Activated CD8-positive, alpha-beta T cell treated with anti-CD3 and anti-CD28 coated beads, Interleukin-2, amount 10 ng/mL, durations not matched to agents 7 days and 5 days (primary cell): ENCODE data around the gene SULT2A1. TPM values are rescaled to one million over a fixed set of nuclear protein-coding genes. Genes with fewer than 3 reads are reported as not detected.
"Not testable (repeated sequence)": the region's sequence is repeated elsewhere in the genome, so short reads cannot be mapped to it uniquely, and the experiment has no call there.

Source experiments
- ATAC-seq: fragments of 150-1000 bp; cut with Tn5 transposase; one replicate; pipeline ENCODE4 v1.10.0; 2021; ENCODE audit warnings: moderate library complexity
- CTCF ChIA-PET: fragments of 350-600 bp; sonication (Branson Sonifier 250); formaldehyde crosslinking; loops from one replicate; lab custom pipeline; 2021; ENCODE audit warnings: antibody characterized with exemption; lab: Charles Lee
- POLR2A ChIA-PET: fragments of 350-600 bp; sonication (Branson Sonifier 250); formaldehyde crosslinking; loops from one replicate; lab custom pipeline; 2021; ENCODE audit warnings: antibody characterized with exemption; lab: Charles Lee
- DNase-seq: peaks from one replicate; pipeline ENCODE4 v3.0.0-alpha.2; 2020
- H3K27ac Mint-ChIP-seq: one replicate; pipeline ENCODE4 v1.8.0; 2021; ENCODE audit warnings: mild to moderate bottlenecking, mixed read lengths
- H3K27me3 Mint-ChIP-seq: one replicate; pipeline ENCODE4 v1.8.0; 2021; ENCODE audit warnings: low read depth, mixed read lengths
- H3K36me3 Mint-ChIP-seq: one replicate; pipeline ENCODE4 v1.8.0; 2021; ENCODE audit warnings: low read depth, mixed read lengths
- H3K4me1 Mint-ChIP-seq: one replicate; pipeline ENCODE4 v1.8.0; 2021; ENCODE audit warnings: low read depth, mixed read lengths
- H3K4me3 Mint-ChIP-seq: one replicate; pipeline ENCODE4 v1.8.0; 2021; ENCODE audit warnings: mild to moderate bottlenecking, mixed read lengths
- H3K9me3 Mint-ChIP-seq: one replicate; pipeline ENCODE4 v1.8.0; 2022; ENCODE audit warnings: mixed read lengths; ENCODE audit not compliant: insufficient read depth
- total RNA-seq, 2 experiments: library from RNA; stranded (reverse); gene quantifications; one replicate each; pipeline ENCODE4 v1.2.3, GENCODE V29; 2021

The SULT2A1 gene
- not detected for total RNA-seq

GRCh38 chr19:47886010-47886559, at the start of gene SULT2A1:
Gene SULT2A1, minus strand, starts transcription at chr19:47886315. Its CDS starts 58 bp downstream, at chr19:47886257.
- Mint-ChIP-seq H3K9me3 (no peaks in the 10 kb centered on the region), H3K27me3 (peaks cover 8% of the 10 kb centered on the region), H3K36me3 (no peaks in the 10 kb centered on the region), H3K4me1 (no peaks in the 10 kb centered on the region), H3K4me3 (no peak within 1 kb of the TSS), H3K27ac (no peak within 1 kb of the TSS)
- CTCF ChIA-PET: interaction anchor here (1.1 kb wide), 1 partner anchor 17 kb away, joined by 5 read pairs; no protein-coding TSS in a partner anchor
- POLR2A ChIA-PET: no interaction called here
- ATAC-seq: no peak
- DNase-seq: no peak

- H3K4me1 Mint-ChIP-seq, H3K27me3 Mint-ChIP-seq, CTCF ChIA-PET, POLR2A ChIA-PET, H3K9me3 Mint-ChIP-seq, H3K36me3 Mint-ChIP-seq, ATAC-seq, H3K27ac Mint-ChIP-seq, DNase-seq, H3K4me3 Mint-ChIP-seq: not testable (repeated sequence)
Measured at GRCh38 chr19:47928581-47928980, 42.5 kb upstream of the SULT2A1 start.

- H3K27me3 Mint-ChIP-seq, CTCF ChIA-PET, ATAC-seq, H3K36me3 Mint-ChIP-seq, DNase-seq, POLR2A ChIA-PET, H3K4me1 Mint-ChIP-seq, H3K9me3 Mint-ChIP-seq, H3K4me3 Mint-ChIP-seq, H3K27ac Mint-ChIP-seq: not testable (repeated sequence)
Measured at GRCh38 chr19:47920107-47920506, 34.0 kb upstream of the SULT2A1 start.

- CTCF ChIA-PET, H3K4me3 Mint-ChIP-seq, H3K36me3 Mint-ChIP-seq, H3K27me3 Mint-ChIP-seq, H3K27ac Mint-ChIP-seq, POLR2A ChIA-PET, H3K4me1 Mint-ChIP-seq, H3K9me3 Mint-ChIP-seq, ATAC-seq: not testable (repeated sequence)
- peak; percentile 27 for DNase-seq
Measured at GRCh38 chr19:47910191-47910590, 24.1 kb upstream of the SULT2A1 start.

- H3K4me1 Mint-ChIP-seq, H3K27ac Mint-ChIP-seq, H3K9me3 Mint-ChIP-seq, CTCF ChIA-PET, H3K4me3 Mint-ChIP-seq, POLR2A ChIA-PET, H3K27me3 Mint-ChIP-seq, ATAC-seq, H3K36me3 Mint-ChIP-seq: not testable (repeated sequence)
- DNase-seq: peak; percentile 82
Measured at GRCh38 chr19:47909350-47909749, 23.2 kb upstream of the SULT2A1 start.

- DNase-seq (no peak), ATAC-seq (no peak)
- ChIA-PET CTCF (interaction anchor here (1.1 kb wide), 1 partner anchor 9 kb away, joined by 4 read pairs; no protein-coding TSS in a partner anchor), POLR2A (no interaction called here)
- Mint-ChIP-seq H3K27ac (no peak overlapping the region), H3K4me3 (no peak overlapping the region), H3K36me3 (no peaks in the 10 kb centered on the region), H3K27me3 (no peaks in the 10 kb centered on the region), H3K4me1 (no peaks in the 10 kb centered on the region), H3K9me3 (no peaks in the 10 kb centered on the region)
Measured at GRCh38 chr19:47901370-47901769, 15.3 kb upstream of the SULT2A1 start.

- no peak for ATAC-seq
- DNase-seq: no peak
- Mint-ChIP-seq H3K27me3 (no peaks in the 10 kb centered on the region), H3K36me3 (no peaks in the 10 kb centered on the region), H3K9me3 (no peaks in the 10 kb centered on the region), H3K27ac (no peak overlapping the region), H3K4me1 (no peaks in the 10 kb centered on the region), H3K4me3 (no peak overlapping the region)
- ChIA-PET POLR2A (no interaction called here), CTCF (interaction anchor here (1.0 kb wide), 1 partner anchor 30 kb away, joined by 3 read pairs; no protein-coding TSS in a partner anchor)
Measured at GRCh38 chr19:47899335-47899734, 13.2 kb upstream of the SULT2A1 start.

- ATAC-seq: no peak
- Mint-ChIP-seq H3K27me3 (no peaks in the 10 kb centered on the region), H3K4me3 (no peak overlapping the region), H3K9me3 (no peaks in the 10 kb centered on the region), H3K27ac (no peak overlapping the region), H3K36me3 (no peaks in the 10 kb centered on the region), H3K4me1 (no peaks in the 10 kb centered on the region)
- no peak for DNase-seq
- CTCF ChIA-PET: no interaction called here
- POLR2A ChIA-PET: no interaction called here
Measured at GRCh38 chr19:47897861-47898260, 11.7 kb upstream of the SULT2A1 start.

- Mint-ChIP-seq H3K27me3 (no peaks in the 10 kb centered on the region), H3K9me3 (no peaks in the 10 kb centered on the region), H3K4me1 (no peaks in the 10 kb centered on the region), H3K36me3 (no peaks in the 10 kb centered on the region), H3K4me3 (no peak overlapping the region), H3K27ac (no peak overlapping the region)
- ATAC-seq (no peak), DNase-seq (no peak)
- CTCF ChIA-PET: no interaction called here
- POLR2A ChIA-PET: no interaction called here
Measured at GRCh38 chr19:47896773-47897172, 10.7 kb upstream of the SULT2A1 start.

GRCh38 chr19:47896019-47896418, 9.9 kb upstream of the SULT2A1 start:
- ATAC-seq (no peak), DNase-seq (no peak)
- Mint-ChIP-seq H3K4me1 (no peaks in the 10 kb centered on the region), H3K36me3 (no peaks in the 10 kb centered on the region), H3K4me3 (no peak overlapping the region), H3K27me3 (no peaks in the 10 kb centered on the region), H3K27ac (no peak overlapping the region), H3K9me3 (no peaks in the 10 kb centered on the region)
- POLR2A ChIA-PET: no interaction called here
- CTCF ChIA-PET: no interaction called here

GRCh38 chr19:47895165-47895782, 9.2 kb upstream of the SULT2A1 start:
- Mint-ChIP-seq H3K36me3 (no peaks in the 10 kb centered on the region), H3K4me3 (no peak overlapping the region), H3K27ac (no peak overlapping the region), H3K27me3 (no peaks in the 10 kb centered on the region), H3K4me1 (no peaks in the 10 kb centered on the region), H3K9me3 (no peaks in the 10 kb centered on the region)
- ATAC-seq: no peak
- DNase-seq: no peak
- CTCF ChIA-PET: no interaction called here
- POLR2A ChIA-PET: no interaction called here

- no peaks in the 10 kb centered on the region for H3K27me3 Mint-ChIP-seq
- H3K4me1 Mint-ChIP-seq: no peaks in the 10 kb centered on the region
- POLR2A ChIA-PET: no interaction called here
- CTCF ChIA-PET: interaction anchor here (0.9 to 1.8 kb wide), 3 partner anchors 9 to 23 kb away, joined by 3 to 9 read pairs (median 4); no protein-coding TSS in a partner anchor
- H3K9me3 Mint-ChIP-seq: no peaks in the 10 kb centered on the region
- H3K4me3 Mint-ChIP-seq: no peak overlapping the region
- H3K27ac Mint-ChIP-seq: no peak overlapping the region
- DNase-seq: no peak
- ATAC-seq: no peak
- H3K36me3 Mint-ChIP-seq: no peaks in the 10 kb centered on the region
Measured at GRCh38 chr19:47891923-47892666, 6.0 kb upstream of the SULT2A1 start.
